Glutamatergic neuron (in vitro differentiated cells): ENCODE data around the gene RAB15. TPM values are rescaled to one million over a fixed set of nuclear protein-coding genes. Genes with fewer than 3 reads are reported as not detected.
A peak's percentile ranks its signal among the peaks of the same experiment; 100 is the strongest.

Source experiments
- DNase-seq: peaks from one replicate; pipeline ENCODE4 v3.0.0; 2022
- H3K27ac Mint-ChIP-seq: one replicate; pipeline ENCODE4 v1.8.0; 2020; ENCODE audit warnings: mild to moderate bottlenecking, mixed read lengths, inconsistent platforms; ENCODE audit not compliant: unreplicated experiment
- H3K27me3 Mint-ChIP-seq: one replicate; pipeline ENCODE4 v1.8.0; 2020; ENCODE audit warnings: mild to moderate bottlenecking, moderate library complexity, mixed read lengths, inconsistent platforms; ENCODE audit not compliant: unreplicated experiment
- H3K36me3 Mint-ChIP-seq: one replicate; pipeline ENCODE4 v1.8.0; 2020; ENCODE audit warnings: mild to moderate bottlenecking, mixed read lengths, inconsistent platforms; ENCODE audit not compliant: unreplicated experiment
- H3K4me1 Mint-ChIP-seq: one replicate; pipeline ENCODE4 v1.8.0; 2020; ENCODE audit warnings: mild to moderate bottlenecking, low read depth, mixed read lengths, inconsistent platforms; ENCODE audit not compliant: unreplicated experiment
- H3K4me3 Mint-ChIP-seq: one replicate; pipeline ENCODE4 v1.8.0; 2020; ENCODE audit warnings: mild to moderate bottlenecking, mixed read lengths, inconsistent platforms; ENCODE audit not compliant: unreplicated experiment
- H3K9me3 Mint-ChIP-seq: one replicate; pipeline ENCODE4 v1.8.0; 2020; ENCODE audit warnings: mild to moderate bottlenecking, moderate library complexity, mixed read lengths, inconsistent platforms; ENCODE audit not compliant: unreplicated experiment
- CTCF ChIP-seq: fragments of 200-600 bp; sonication (generic); IDR thresholded peaks from one replicate; pipeline ENCODE4 v1.5.0; 2021; ENCODE audit not compliant: partially characterized antibody, unreplicated experiment
- total RNA-seq: library from RNA; stranded (reverse); fragmentation: NEBNext Ultra II Directional; extraction: Animal tissue kit (Norgen Biotek cat#: 25700); gene quantifications from one replicate; pipeline ENCODE4 v1.2.1, GENCODE V29; 2021; ENCODE audit not compliant: unreplicated experiment

The RAB15 gene
- total RNA-seq, 1 donor from 2014 or later: 79.5 TPM

GRCh38 chr14:64990939-64991338, 18.8 kb upstream of the RAB15 start:
- H3K27ac Mint-ChIP-seq: no peak overlapping the region
- H3K36me3 Mint-ChIP-seq: no peaks in the 10 kb centered on the region
- no peak for TF ChIP-seq CTCF
- no peaks in the 10 kb centered on the region for H3K4me1 Mint-ChIP-seq
- DNase-seq: no peak
- H3K9me3 Mint-ChIP-seq: peaks cover 10% of the 10 kb centered on the region
- no peaks in the 10 kb centered on the region for H3K27me3 Mint-ChIP-seq
- no peak overlapping the region for H3K4me3 Mint-ChIP-seq

GRCh38 chr14:64990296-64990695, 18.2 kb upstream of the RAB15 start:
- Mint-ChIP-seq H3K4me1 (no peaks in the 10 kb centered on the region), H3K27me3 (peaks cover 1% of the 10 kb centered on the region), H3K4me3 (no peak overlapping the region), H3K27ac (no peak overlapping the region), H3K9me3 (peaks cover 11% of the 10 kb centered on the region), H3K36me3 (no peaks in the 10 kb centered on the region)
- no peak for TF ChIP-seq CTCF
- no peak for DNase-seq

- TF ChIP-seq CTCF: no peak
- Mint-ChIP-seq H3K27ac (peak overlapping the region; percentile 97), H3K36me3 (no peaks in the 10 kb centered on the region), H3K4me1 (peaks cover 4% of the 10 kb centered on the region), H3K4me3 (peak overlapping the region; percentile 99), H3K9me3 (peaks cover 14% of the 10 kb centered on the region), H3K27me3 (peaks cover 4% of the 10 kb centered on the region)
- DNase-seq: no peak
Measured at GRCh38 chr14:64987438-64987767, 15.3 kb upstream of the RAB15 start.

- peaks cover 7% of the 10 kb centered on the region for H3K27me3 Mint-ChIP-seq
- peak; percentile 93 for DNase-seq
- peaks cover 14% of the 10 kb centered on the region for H3K9me3 Mint-ChIP-seq
- no peaks in the 10 kb centered on the region for H3K36me3 Mint-ChIP-seq
- peaks cover 4% of the 10 kb centered on the region for H3K4me1 Mint-ChIP-seq
- peak within 1 kb of the TSS; percentile 97 for H3K27ac Mint-ChIP-seq
- H3K4me3 Mint-ChIP-seq: peak within 1 kb of the TSS; percentile 99
- TF ChIP-seq CTCF: peak; percentile 57
Measured at GRCh38 chr14:64986648-64987437, 14.7 kb upstream of the RAB15 start, which contains the start of gene FNTB. FNTB (plus strand) TSS chr14:64986895; CDS start chr14:64986954, 59 bp downstream.
